Fibroblast of the conjunctiva (primary cell): ENCODE data around the gene GRIN1.

Experiments
- DNase-seq: peaks from one replicate; pipeline ENCODE4 v3.0.0-alpha.2; 2010; ENCODE audit warnings: low read depth

Gene GRIN1

GRCh38 chr9:137193771-137194170 lies 54.8 kb downstream of the GRIN1 start:
- DNase-seq, result no peak

- no peak for DNase-seq
These were observed 55.4 kb downstream of the GRIN1 start for GRCh38 chr9:137194388-137194787.

- DNase-seq, result no peak
These were observed 56.0 kb downstream of the GRIN1 start for GRCh38 chr9:137194909-137195308.

GRCh38 chr9:137195525-137196220 lies 56.7 kb downstream of the GRIN1 start:
- no peak for DNase-seq

GRCh38 chr9:137198051-137198901 lies 59.3 kb downstream of the GRIN1 start:
- DNase-seq, result no peak

GRCh38 chr9:137198902-137199283 lies 59.9 kb downstream of the GRIN1 start:
- no peak for DNase-seq

GRCh38 chr9:137199411-137200121 lies 60.6 kb downstream of the GRIN1 start:
- no peak for DNase-seq

GRCh38 chr9:137200311-137201204 lies 61.6 kb downstream of the GRIN1 start, which contains the start of gene TPRN:
Gene TPRN (minus strand): TSS chr9:137200741. CDS start chr9:137200711, 30 bp downstream.
- DNase-seq, result peak; percentile 99

- DNase-seq, result no peak
These were observed 62.4 kb downstream of the GRIN1 start for GRCh38 chr9:137201205-137201868.

- no peak for DNase-seq
These were observed 64.0 kb downstream of the GRIN1 start for GRCh38 chr9:137202966-137203365.

- DNase-seq, result no peak
These were observed 65.8 kb downstream of the GRIN1 start for GRCh38 chr9:137204731-137205125.

GRCh38 chr9:137205126-137206069 lies 66.4 kb downstream of the GRIN1 start, which contains the start of the genes NDOR1 and TMEM203:
Gene NDOR1 (plus strand): TSS chr9:137205700. CDS start chr9:137205778, 78 bp downstream.
Gene TMEM203 (minus strand): TSS chr9:137205648. CDS start chr9:137205414, 234 bp downstream.
- peak; percentile 28 for DNase-seq

- DNase-seq, result no peak
These were observed 67.6 kb downstream of the GRIN1 start for GRCh38 chr9:137206602-137207001.

- DNase-seq, result no peak
These were observed 72.6 kb downstream of the GRIN1 start for GRCh38 chr9:137211532-137211931.

- DNase-seq, result no peak
These were observed 73.6 kb downstream of the GRIN1 start for GRCh38 chr9:137212520-137212919.

- DNase-seq, result no peak
These were observed 74.5 kb downstream of the GRIN1 start for GRCh38 chr9:137213160-137214060.

GRCh38 chr9:137214620-137215019 lies 75.7 kb downstream of the GRIN1 start:
- no peak for DNase-seq

GRCh38 chr9:137215196-137215986 lies 76.4 kb downstream of the GRIN1 start:
- no peak for DNase-seq
